Measurements from ENCODE around the gene PNKD. TPM values are rescaled to one million over a fixed set of nuclear protein-coding genes. Genes with fewer than 3 reads are reported as not detected.
A peak's percentile ranks its signal among the peaks of the same experiment; 100 is the strongest.

The PNKD gene
- total and polyA plus RNA-seq, 9 donors: 23.3 to 74.5 (median 48.1) TPM

DNA sequence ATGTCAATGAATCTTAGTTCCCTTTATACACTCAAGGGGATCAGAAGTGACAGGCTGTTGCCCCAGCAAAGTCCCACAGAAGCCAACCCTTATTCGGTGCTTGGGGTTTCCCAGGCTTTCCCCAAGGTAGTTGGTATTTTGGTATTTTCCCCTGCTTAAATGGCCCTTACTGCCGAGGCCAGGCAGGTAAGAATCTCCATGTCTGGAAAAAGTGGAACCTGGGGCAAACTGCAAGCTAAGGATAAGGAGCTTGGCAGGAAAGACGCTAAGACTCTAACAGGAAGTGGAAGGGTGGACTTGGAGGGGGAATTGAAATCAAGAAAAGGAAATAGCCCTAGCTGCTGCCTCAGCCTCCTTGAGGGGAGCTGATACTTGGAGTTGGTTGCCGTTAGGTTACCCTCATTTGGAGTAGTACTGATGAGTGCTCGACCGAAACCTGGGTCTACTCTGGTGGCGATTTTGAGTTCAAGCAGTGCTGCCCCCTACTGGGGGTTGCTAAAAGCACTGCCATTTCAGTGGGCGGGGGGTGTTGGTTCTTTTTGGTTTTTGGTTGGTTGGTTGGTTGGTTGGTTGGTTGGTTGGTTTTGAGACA is 12.8 kb upstream of the PNKD start:
- no peaks in the 10 kb centered on the region for H3K27me3 ChIP-seq
- peak overlapping the region in 1 of 2 donors; percentile 6 for H3K27ac ChIP-seq
- peak in 1 of 5 donors; percentile 37 for DNase-seq
- no peak overlapping the region for H3K4me3 ChIP-seq
- no peak for TF ChIP-seq POLR2A (IDR thresholded peaks at IDR 0.05)
- TF ChIP-seq CTCF (IDR thresholded peaks at IDR 0.05): peak in 1 of 3 donors; percentile 8
- 75 to 79% (median 75%) methylated on average over 8 of the region's 8 CpGs for WGBS, 3 donors
- H3K36me3 ChIP-seq: no peaks in the 10 kb centered on the region
- intact Hi-C loops (cut with DNase I): no loop called here
- peaks cover 20% of the 10 kb centered on the region for H3K4me1 ChIP-seq (ENCODE audit: insufficient read depth)
- no peaks in the 10 kb centered on the region for H3K9me3 ChIP-seq

- 3 to 8% (median 5%) methylated on average over 15 of the region's 15 CpGs for WGBS, 3 donors
- H3K27me3 ChIP-seq: no peaks in the 10 kb centered on the region
- TF ChIP-seq POLR2A (IDR thresholded peaks at IDR 0.05): peak; percentile 3
- TF ChIP-seq CTCF (IDR thresholded peaks at IDR 0.05): peak in 1 of 3 donors; percentile 6
- peak; percentile 51 for TF ChIP-seq EP300 (IDR thresholded peaks at IDR 0.05)
- peak in 4 of 5 donors; percentile 57 to 79 (median 74) for DNase-seq
- intact Hi-C loops (cut with DNase I): no loop called here
- peak overlapping the region; percentile 71 to 80 for H3K27ac ChIP-seq
- peaks cover 22% of the 10 kb centered on the region for H3K4me1 ChIP-seq (ENCODE audit: insufficient read depth)
- no peaks in the 10 kb centered on the region for H3K9me3 ChIP-seq
- no peak overlapping the region for H3K4me3 ChIP-seq
- H3K36me3 ChIP-seq: no peaks in the 10 kb centered on the region
These were observed 11.0 kb upstream of the PNKD start for GRCh38 chr2:218259099-218259961.

- Histone ChIP-seq H3K36me3 (no peaks in the 10 kb centered on the region), H3K9me3 (no peaks in the 10 kb centered on the region), H3K4me1 (ENCODE audit: insufficient read depth) (peaks cover 22% of the 10 kb centered on the region), H3K4me3 (no peak overlapping the region), H3K27me3 (no peaks in the 10 kb centered on the region), H3K27ac (peak overlapping the region; percentile 71 to 80)
- TF ChIP-seq EP300 (IDR thresholded peaks at IDR 0.05): no peak
- TF ChIP-seq POLR2A (IDR thresholded peaks at IDR 0.05): no peak
- no peak for TF ChIP-seq CTCF (IDR thresholded peaks at IDR 0.05)
- DNase-seq: no peak
- 80 to 90% (median 83%) methylated on average over 5 of the region's 5 CpGs for WGBS, 3 donors
- intact Hi-C loops (cut with DNase I): loop anchor here in 1 of 4 donors (5.0 kb wide), 1 partner anchor 43 kb away; the partner anchor contains the start of gene ARPC2
These were observed 10.2 kb upstream of the PNKD start for GRCh38 chr2:218260166-218260565.

DNA sequence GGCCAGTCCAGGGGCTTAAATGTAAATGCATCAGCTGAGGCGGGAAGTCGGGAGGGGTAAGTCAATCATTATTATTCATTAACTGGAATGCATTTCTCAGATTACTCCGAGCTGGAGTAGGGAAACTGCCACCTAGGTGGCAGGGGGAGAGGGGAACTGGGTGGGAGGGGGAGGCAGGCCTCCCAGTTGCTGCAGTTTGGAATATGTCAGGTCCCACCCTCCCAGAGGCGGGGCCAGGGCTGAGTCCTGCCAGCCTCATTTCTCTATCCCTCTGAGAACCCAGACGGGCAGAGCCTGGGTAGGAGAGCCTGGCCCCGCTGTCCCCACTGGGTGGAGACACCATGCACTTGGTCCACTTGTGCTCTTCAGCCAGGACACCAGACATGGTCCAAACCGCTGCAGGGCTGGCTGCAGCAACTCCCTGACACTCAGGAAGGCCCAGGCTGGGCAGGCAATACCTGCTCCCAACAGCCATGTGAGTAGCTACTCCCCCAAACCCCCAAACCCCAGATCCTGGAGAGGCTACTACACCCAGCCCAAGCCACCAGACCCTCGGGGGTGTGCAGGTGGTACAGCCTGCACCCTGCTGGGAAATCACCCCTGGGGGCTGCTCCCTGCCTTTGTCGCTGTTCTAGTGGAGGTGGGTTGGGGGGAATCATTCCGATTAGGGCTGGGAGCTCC is 9.4 kb upstream of the PNKD start, which contains the start of gene GPBAR1:
GPBAR1 (plus strand) TSS at position 274 of the 681 bp plus-strand sequence. CDS start 1,710 bp downstream, outside the sequence.
- intact Hi-C loops (cut with DNase I): loop anchor here in 1 of 4 donors (5.0 kb wide), 1 partner anchor 44 kb away; the partner anchor contains the start of gene ARPC2
- peaks cover 22% of the 10 kb centered on the region for H3K4me1 ChIP-seq (ENCODE audit: insufficient read depth)

More for the DNA sequence above, 9.4 kb upstream of the PNKD start, which contains the start of gene GPBAR1:
- peak within 1 kb of the TSS; percentile 71 to 80 for H3K27ac ChIP-seq
- H3K9me3 ChIP-seq: no peaks in the 10 kb centered on the region
- no peak within 1 kb of the TSS for H3K4me3 ChIP-seq
- 67 to 68% (median 67%) methylated on average over 9 to 10 of the region's 10 CpGs for whole genome bisulfite sequencing, 3 donors
- no peak for TF ChIP-seq POLR2A (IDR thresholded peaks at IDR 0.05)
- no peak for TF ChIP-seq EP300 (IDR thresholded peaks at IDR 0.05)
- TF ChIP-seq CTCF (IDR thresholded peaks at IDR 0.05): no peak
- H3K27me3 ChIP-seq: no peaks in the 10 kb centered on the region
- H3K36me3 ChIP-seq: no peaks in the 10 kb centered on the region
- peak in 2 of 5 donors; percentile 32 to 54 for DNase-seq
